Esophagus mucosa (tissue), 1 donor: ENCODE results near the gene SET. TPM values are rescaled to one million over a fixed set of nuclear protein-coding genes. Genes with fewer than 3 reads are reported as not detected.

ENCODE experiments used
- ATAC-seq: fragments of 200-7000 bp; cut with Tn5 transposase; one replicate; pipeline ENCODE4 v1.9.1; 2020
- total RNA-seq: library from RNA; stranded (reverse); gene quantifications from one replicate; pipeline ENCODE4 v1.2.4, GENCODE V29; 2023
- donor health status: DM: yes; HTN: yes; CAD: no.

Gene SET
- total RNA-seq, 1 donor from 2014 or later, result 267 TPM

DNA sequence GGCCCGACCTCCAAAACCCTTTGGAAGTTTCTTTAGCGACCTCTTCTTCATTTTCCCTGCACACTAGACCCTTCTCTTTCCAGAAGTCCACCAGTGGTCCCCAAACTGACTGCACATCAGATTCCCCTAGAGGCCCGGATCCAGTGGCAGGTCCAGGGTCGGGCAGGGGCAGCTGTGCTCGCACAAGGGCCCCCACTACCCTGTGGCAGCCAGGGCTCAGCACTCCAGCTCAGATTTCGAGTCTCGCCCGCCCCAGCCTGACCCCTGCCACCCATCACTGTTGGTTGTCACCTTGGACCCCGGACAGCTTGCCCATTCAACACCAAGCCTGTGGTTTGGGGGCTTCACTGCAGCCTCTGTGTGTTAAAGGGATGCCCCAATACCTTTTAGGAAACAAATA is 42.7 kb downstream of the SET start:
- ATAC-seq, result no peak

- ATAC-seq, result no peak
Observed at GRCh38 chr9:128732576-128732975, 43.6 kb downstream of the SET start.

DNA sequence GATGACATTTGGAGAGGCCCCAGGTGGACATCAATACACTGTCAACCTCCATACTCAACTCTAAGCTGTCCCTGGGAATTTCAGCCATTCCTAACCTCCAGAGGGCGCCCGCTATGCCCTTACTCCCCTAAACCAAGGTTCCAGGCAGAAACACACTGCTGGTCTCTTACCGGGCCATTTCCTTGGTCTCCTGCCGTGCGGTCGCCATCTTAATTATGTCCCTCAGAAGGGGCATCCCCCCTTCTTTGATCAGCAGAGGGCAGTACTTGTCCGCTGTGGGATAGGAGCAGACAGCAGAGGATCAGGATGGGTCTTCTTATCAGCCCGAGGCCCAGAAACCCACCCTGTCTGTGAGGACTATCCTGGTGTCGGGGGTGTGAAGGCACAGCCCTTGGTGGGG is 44.2 kb downstream of the SET start:
- ATAC-seq, result peak; percentile 76

DNA sequence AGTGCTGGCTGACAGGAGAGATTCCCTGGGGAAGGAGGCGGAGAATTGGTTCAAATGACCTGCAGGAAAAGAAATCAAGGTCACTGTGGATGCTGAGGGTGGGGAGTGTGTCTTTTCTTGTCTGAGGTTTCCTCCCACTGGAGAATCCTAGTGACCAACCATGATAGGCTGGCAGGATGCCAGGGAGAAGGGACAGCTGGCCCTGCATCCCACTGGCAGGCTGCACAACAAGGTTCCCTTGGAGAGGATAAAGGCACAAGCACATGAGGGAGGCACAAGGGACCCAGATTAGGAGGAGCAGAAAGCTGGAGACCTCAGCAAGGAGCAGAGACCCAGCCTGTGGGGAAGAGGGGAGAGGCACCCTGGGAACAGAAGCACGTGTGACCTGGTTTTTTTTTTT is 46.4 kb downstream of the SET start:
- no peak for ATAC-seq

DNA sequence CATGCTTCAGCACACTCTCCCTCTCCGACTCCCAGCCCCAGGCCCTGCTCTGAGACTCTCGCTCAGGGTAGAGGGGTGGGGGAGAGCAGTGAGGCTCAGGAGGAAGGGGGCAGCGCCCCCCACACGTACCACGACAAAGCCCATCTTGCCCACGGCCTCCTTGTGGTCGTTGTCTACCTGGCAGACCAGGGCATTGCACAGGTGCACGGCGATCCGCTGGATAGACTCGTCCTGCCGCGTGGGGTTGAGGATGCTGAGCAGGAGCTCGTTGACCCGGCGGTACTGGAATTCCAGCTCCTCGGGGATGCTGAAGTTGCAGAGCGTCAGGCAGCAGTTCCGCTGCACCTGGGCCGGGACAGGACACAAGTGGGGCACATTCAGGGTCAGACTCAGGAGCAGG is 53.4 kb downstream of the SET start:
- peak; percentile 26 for ATAC-seq

GRCh38 chr9:128743421-128743820 is 54.4 kb downstream of the SET start:
- no peak for ATAC-seq

Other genes starting within 250 kb of the SET start
- 14.5 TPM for gene ODF2, start 233.2 kb upstream of the SET start, total RNA-seq
- gene GLE1, start 184.5 kb upstream of the SET start, total RNA-seq, result 22.5 TPM
- gene SPTAN1, start 136.6 kb upstream of the SET start, total RNA-seq, result 161 TPM
- gene DYNC2I2, start 32.4 kb upstream of the SET start, total RNA-seq, result 37.0 TPM
- 2.5 TPM for gene PKN3, start 13.3 kb downstream of the SET start, total RNA-seq
- 54.4 TPM for gene ZDHHC12, start 34.9 kb downstream of the SET start, total RNA-seq
- 23.2 TPM for gene ZER1, start 82.7 kb downstream of the SET start, total RNA-seq
- gene TBC1D13, start 98.0 kb downstream of the SET start, total RNA-seq, result 15.5 TPM
- gene ENDOG, start 129.3 kb downstream of the SET start, total RNA-seq, result 26.6 TPM
- gene SPOUT1, start 140.6 kb downstream of the SET start, total RNA-seq, result 42.6 TPM
- gene KYAT1, start 192.7 kb downstream of the SET start, total RNA-seq, result 3.7 TPM
- 75.8 TPM for gene LRRC8A, start 192.9 kb downstream of the SET start, total RNA-seq
- gene PHYHD1, start 231.8 kb downstream of the SET start, total RNA-seq, result 12.4 TPM